Measurements from ENCODE around the gene TINAGL1.

Gene TINAGL1

GRCh38 chr1:31621498-31621820, 45.1 kb downstream of the TINAGL1 start:
- H3K27ac ChIP-seq (ENCODE audit: low read length): no peak overlapping the region

GRCh38 chr1:31621847-31622730, 45.8 kb downstream of the TINAGL1 start:
- Histone ChIP-seq H3K36me3 (replicated peaks; ENCODE audit: low read depth, low read length) (no peaks in the 10 kb centered on the region), H3K27me3 (ENCODE audit: low read depth, low read length) (no peaks in the 10 kb centered on the region), H3K27ac (ENCODE audit: low read length) (no peak overlapping the region), H4K20me1 (ENCODE audit: insufficient read depth, low read length) (no peaks in the 10 kb centered on the region), H3K9me3 (ENCODE audit: insufficient read depth, low read length) (no peaks in the 10 kb centered on the region), H3K4me3 (ENCODE audit: low read length) (no peak overlapping the region), H3K9ac (ENCODE audit: low read length) (no peak overlapping the region), H2AFZ (ENCODE audit: low read depth, low read length) (no peak overlapping the region), H3K4me1 (ENCODE audit: low read length) (peaks cover 26% of the 10 kb centered on the region), H3K79me2 (ENCODE audit: low read length) (no peaks in the 10 kb centered on the region), H3K4me2 (ENCODE audit: low read length) (no peak overlapping the region)
- TF ChIP-seq EZH2phosphoT487 (IDR thresholded peaks at IDR 0.05; ENCODE audit: low read depth) (no peak), CTCF (IDR thresholded peaks at IDR 0.05; ENCODE audit: low read depth, low read length) (no peak)

More at GRCh38 chr1:31621498-31621820, 45.1 kb downstream of the TINAGL1 start:
- H3K27me3 ChIP-seq (ENCODE audit: low read depth, low read length): no peaks in the 10 kb centered on the region
- no peaks in the 10 kb centered on the region for H3K9me3 ChIP-seq (ENCODE audit: insufficient read depth, low read length)
- no peaks in the 10 kb centered on the region for H4K20me1 ChIP-seq (ENCODE audit: insufficient read depth, low read length)
- H3K4me3 ChIP-seq (ENCODE audit: low read length): no peak overlapping the region
- H3K4me2 ChIP-seq (ENCODE audit: low read length): no peak overlapping the region
- no peak for TF ChIP-seq CTCF (IDR thresholded peaks at IDR 0.05; ENCODE audit: low read depth, low read length)
- no peak for TF ChIP-seq EZH2phosphoT487 (IDR thresholded peaks at IDR 0.05; ENCODE audit: low read depth)
- no peaks in the 10 kb centered on the region for H3K79me2 ChIP-seq (ENCODE audit: low read length)
- H3K4me1 ChIP-seq (ENCODE audit: low read length): peaks cover 26% of the 10 kb centered on the region
- no peak overlapping the region for H3K9ac ChIP-seq (ENCODE audit: low read length)
- H2AFZ ChIP-seq (ENCODE audit: low read depth, low read length): no peak overlapping the region
- H3K36me3 ChIP-seq (replicated peaks; ENCODE audit: low read depth, low read length): no peaks in the 10 kb centered on the region

DNA sequence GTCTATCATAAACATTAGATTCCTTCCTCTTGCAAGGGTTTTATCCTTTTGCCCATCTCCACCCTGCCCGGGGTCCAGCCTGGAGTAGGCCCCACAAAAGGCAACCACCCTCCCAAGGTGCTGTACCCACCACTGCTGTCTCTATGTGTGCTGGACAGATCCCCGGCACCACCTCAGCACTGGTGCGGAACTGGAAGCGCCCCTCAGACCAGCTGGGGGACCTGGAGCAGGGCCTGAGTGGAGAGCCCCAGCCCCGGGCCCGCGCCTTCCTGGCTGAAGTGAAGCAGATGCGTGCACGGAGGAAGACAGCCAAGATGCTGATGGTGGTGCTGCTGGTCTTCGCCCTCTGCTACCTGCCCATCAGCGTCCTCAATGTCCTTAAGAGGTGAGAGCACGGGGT, 47.0 kb downstream of the TINAGL1 start:
- no peak overlapping the region for H3K27ac ChIP-seq (ENCODE audit: low read length)
- no peak for TF ChIP-seq EZH2phosphoT487 (IDR thresholded peaks at IDR 0.05; ENCODE audit: low read depth)
- no peak for TF ChIP-seq CTCF (IDR thresholded peaks at IDR 0.05; ENCODE audit: low read depth, low read length)
- H3K4me1 ChIP-seq (ENCODE audit: low read length): peaks cover 24% of the 10 kb centered on the region
- H3K4me2 ChIP-seq (ENCODE audit: low read length): no peak overlapping the region
- no peaks in the 10 kb centered on the region for H3K27me3 ChIP-seq (ENCODE audit: low read depth, low read length)
- no peaks in the 10 kb centered on the region for H3K36me3 ChIP-seq (replicated peaks; ENCODE audit: low read depth, low read length)
- H2AFZ ChIP-seq (ENCODE audit: low read depth, low read length): no peak overlapping the region
- no peaks in the 10 kb centered on the region for H3K79me2 ChIP-seq (ENCODE audit: low read length)
- H3K9me3 ChIP-seq (ENCODE audit: insufficient read depth, low read length): no peaks in the 10 kb centered on the region
- no peak overlapping the region for H3K4me3 ChIP-seq (ENCODE audit: low read length)
- H4K20me1 ChIP-seq (ENCODE audit: insufficient read depth, low read length): no peaks in the 10 kb centered on the region
- no peak overlapping the region for H3K9ac ChIP-seq (ENCODE audit: low read length)

DNA sequence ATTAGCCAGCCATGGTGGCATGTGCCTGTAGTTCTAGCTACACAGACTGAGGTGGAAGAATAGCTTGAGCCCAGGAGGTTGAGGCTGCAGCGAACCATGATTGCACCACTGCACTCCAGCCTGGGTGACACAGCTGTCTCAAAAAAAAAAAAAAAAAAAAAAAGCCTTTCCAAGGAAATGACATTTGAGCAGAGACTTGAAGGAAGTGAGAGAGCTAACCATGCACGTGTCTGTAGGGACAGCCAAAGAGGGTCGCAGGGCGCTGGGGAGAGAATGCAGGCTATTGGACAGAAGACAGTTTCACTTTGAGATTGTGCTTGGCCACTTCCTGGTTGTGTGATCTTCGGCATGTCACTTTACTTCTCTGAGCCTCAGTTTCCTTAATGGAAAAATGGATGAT, 48.0 kb downstream of the TINAGL1 start:
- Histone ChIP-seq H3K27me3 (ENCODE audit: low read depth, low read length) (no peaks in the 10 kb centered on the region), H3K27ac (ENCODE audit: low read length) (no peak overlapping the region), H3K4me1 (ENCODE audit: low read length) (peaks cover 15% of the 10 kb centered on the region), H2AFZ (ENCODE audit: low read depth, low read length) (no peak overlapping the region), H3K36me3 (replicated peaks; ENCODE audit: low read depth, low read length) (no peaks in the 10 kb centered on the region), H3K79me2 (ENCODE audit: low read length) (no peaks in the 10 kb centered on the region), H3K4me3 (ENCODE audit: low read length) (no peak overlapping the region), H4K20me1 (ENCODE audit: insufficient read depth, low read length) (no peaks in the 10 kb centered on the region), H3K4me2 (ENCODE audit: low read length) (peak overlapping the region; percentile 12; the same call in 1 of the 2 replicates), H3K9me3 (ENCODE audit: insufficient read depth, low read length) (no peaks in the 10 kb centered on the region), H3K9ac (ENCODE audit: low read length) (no peak overlapping the region)
- TF ChIP-seq EZH2phosphoT487 (IDR thresholded peaks at IDR 0.05; ENCODE audit: low read depth) (no peak), CTCF (IDR thresholded peaks at IDR 0.05; ENCODE audit: low read depth, low read length) (no peak)
